Lung (tissue), 12 donors: ENCODE results near the gene GRAMD1A. TPM values are rescaled to one million over a fixed set of nuclear protein-coding genes. Genes with fewer than 3 reads are reported as not detected.

ENCODE experiments used
- ATAC-seq: fragments of 200-7000 bp; cut with Tn5 transposase; one replicate; pipeline ENCODE4 v1.9.1; 2020; ENCODE audit warnings: moderate number of reproducible peaks; ENCODE audit not compliant: insufficient read depth, low FRiP score
- DNase-seq, 3 donors: peaks; one replicate each; pipeline ENCODE4 v3.0.0-alpha.2; 2013 to 2017
- H3K27ac ChIP-seq, 2 donors: one replicate each; pipeline ENCODE4 v1.5.1; 2013; ENCODE audit warnings: mild to moderate bottlenecking in 2 of 2, moderate library complexity in 2 of 2, control low read depth in 1 of 2, inconsistent platforms in 1 of 2, low read depth in 1 of 2, low read length in 1 of 2
- H3K27me3 ChIP-seq, 3 donors: one replicate each; pipeline ENCODE4 v1.5.1; 2013; ENCODE audit warnings: low read length in 2 of 3; ENCODE audit not compliant: control insufficient read depth in 3 of 3, insufficient read depth in 3 of 3
- H3K36me3 ChIP-seq, 4 donors: one replicate each; pipeline ENCODE4 v1.5.1; 2013; ENCODE audit warnings: low read length in 4 of 4, mild to moderate bottlenecking in 1 of 4, moderate library complexity in 1 of 4; ENCODE audit not compliant: control insufficient read depth in 4 of 4, insufficient read depth in 4 of 4
- H3K4me1 ChIP-seq, 5 donors: one replicate each; pipeline ENCODE4 v1.5.1; 2013; ENCODE audit warnings: low read length in 5 of 5, mild to moderate bottlenecking in 2 of 5, moderate library complexity in 1 of 5; ENCODE audit not compliant: control insufficient read depth in 5 of 5, insufficient read depth in 5 of 5
- H3K4me3 ChIP-seq: one replicate; pipeline ENCODE4 v1.5.1; 2013; ENCODE audit warnings: mild to moderate bottlenecking, control low read depth, moderate library complexity
- H3K9ac ChIP-seq, 2 donors: one replicate each; pipeline ENCODE4 v1.5.1; 2013; ENCODE audit warnings: low read length in 2 of 2, control low read depth in 1 of 2; ENCODE audit not compliant: insufficient read depth in 1 of 2
- H3K9me3 ChIP-seq, 4 donors: one replicate each; pipeline ENCODE4 v1.5.1; 2013; ENCODE audit warnings: low read length in 3 of 4, mild to moderate bottlenecking in 1 of 4, moderate library complexity in 1 of 4; ENCODE audit not compliant: control insufficient read depth in 4 of 4, insufficient read depth in 3 of 4
- CTCF ChIP-seq: IDR thresholded peaks from 2 replicates; pipeline ENCODE4 v1.5.1; 2012; ENCODE audit warnings: mild to moderate bottlenecking; ENCODE audit errors: control extremely low read depth, extremely low read depth
- WGBS, 2 donors: extraction: QIAGEN DNeasy Blood & Tissue Kit; methylation state at CpG; one replicate each; pipeline ENCODE4 v1.1.7; 2013; 5-methylcytosine and 5-hydroxymethylcytosine counted together
- polyA plus RNA-seq, 2 donors: library from polyadenylated mRNA; stranded (reverse); fragments of 200-250 nt; gene quantifications; one replicate each; pipeline ENCODE4 v1.2.1, GENCODE V29; 2013
- total RNA-seq, 2 donors: library from RNA; depleted of rRNA in 1 of 2; stranded (reverse); fragments of >200 nt in 1 of 2; gene quantifications; one replicate each; pipeline ENCODE4 v1.2.1, GENCODE V29; 2014 to 2021
- donor health status: control.
- donor health status: control.
- donor health status: Bipolar disorder and iron deficiency.
- donor health status: healthy.
- donor health status: DM: yes; HTN: yes; CAD: no.

Gene GRAMD1A
- total and polyA plus RNA-seq, 4 donors: 92.2 to 217 (median 133) TPM

DNA sequence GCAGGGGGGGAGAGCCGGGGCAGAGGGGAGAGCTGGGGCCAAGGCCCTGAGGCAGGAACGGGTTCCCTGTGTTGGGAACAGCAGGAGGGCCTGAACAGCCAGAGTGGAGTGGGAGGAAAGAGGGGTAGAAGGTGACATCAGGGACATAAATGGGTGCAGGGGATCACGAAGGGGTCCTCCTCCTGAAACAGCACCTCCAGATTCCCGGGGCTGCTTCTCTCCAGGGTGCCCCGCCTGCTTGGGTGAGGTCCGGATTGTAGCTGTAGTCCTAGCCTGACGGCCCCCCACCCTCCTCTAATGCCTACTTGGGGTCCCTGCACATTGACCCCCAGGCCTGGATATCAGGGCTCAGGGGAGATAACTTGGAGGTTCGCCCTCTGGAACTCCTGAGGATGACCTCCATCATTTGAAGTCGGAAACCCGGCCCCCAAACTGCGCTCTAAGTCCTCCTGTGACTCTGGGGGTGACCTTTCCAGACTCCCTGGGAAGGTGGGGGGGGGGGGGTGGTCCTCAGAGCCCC, 29.7 kb downstream of the GRAMD1A start:
- WGBS, 2 donors: 20% methylated on average over 11 of the region's 11 CpGs
- no peak for TF ChIP-seq CTCF
- peak overlapping the region in 1 of 2 donors; percentile 11 for H3K27ac ChIP-seq

DNA sequence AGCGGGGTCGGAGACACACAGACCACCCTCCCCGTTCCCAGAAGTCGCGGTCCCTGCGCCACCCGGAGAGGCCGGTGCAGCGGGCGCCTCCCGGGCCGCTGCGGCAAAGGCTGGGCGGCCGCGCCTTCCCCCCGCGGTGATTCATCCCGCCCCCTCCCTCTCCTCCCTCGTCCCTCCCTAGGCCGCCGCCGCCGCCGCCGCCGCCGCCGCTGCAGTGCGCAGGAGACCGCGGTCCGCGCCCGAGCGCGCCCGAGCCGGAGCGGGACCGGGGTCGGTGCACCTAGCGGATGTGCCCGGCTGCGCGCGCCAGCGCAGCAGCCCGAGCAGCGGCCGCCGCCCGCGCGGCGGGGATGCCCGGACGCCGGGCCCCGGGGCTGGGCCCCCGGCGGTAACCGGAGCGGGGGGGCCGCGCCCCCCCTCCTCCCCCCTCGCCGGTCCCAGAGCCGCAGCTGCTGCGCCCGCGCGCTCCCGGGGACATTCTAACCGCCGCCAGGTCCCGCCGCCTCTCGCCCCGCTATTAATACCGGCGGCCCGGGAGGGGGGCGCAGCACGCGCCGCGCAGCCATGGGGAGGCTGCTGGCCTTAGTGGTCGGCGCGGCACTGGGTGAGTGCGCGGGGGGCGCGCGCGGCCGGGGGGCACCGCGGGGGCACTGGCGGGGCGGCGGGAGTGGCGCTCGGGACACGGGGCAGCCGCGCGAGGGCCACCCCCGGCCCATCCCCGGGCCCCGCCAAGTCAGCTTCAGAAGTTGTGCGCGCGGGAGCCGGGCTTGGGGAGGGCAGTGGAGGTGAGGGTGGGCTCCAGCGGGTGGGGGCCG, 30.3 kb downstream of the GRAMD1A start, which contains the start of gene SCN1B:
SCN1B (plus strand) TSS at position 214 of the 815 bp plus-strand sequence; CDS start at position 565, 351 bp downstream.
- DNase-seq (peak in 2 of 3 donors; percentile 39 to 41), ATAC-seq (peak; percentile 77)
- H3K36me3 ChIP-seq: peaks cover 2 to 20% (median 11%) of the 10 kb centered on the region in 4 donors
- no peak for TF ChIP-seq CTCF
- peaks cover 0 to 5% (median 0%) of the 10 kb centered on the region in 5 donors for H3K4me1 ChIP-seq
- no peaks in the 10 kb centered on the region for H3K9me3 ChIP-seq
- WGBS, 2 donors: 0% methylated on average over 39 to 118 of the region's 118 CpGs
- no peak within 1 kb of the TSS for H3K9ac ChIP-seq
- H3K27me3 ChIP-seq: peaks cover 0 to 29% (median 15%) of the 10 kb centered on the region in 3 donors
- peak within 1 kb of the TSS; percentile 11 to 57 for H3K27ac ChIP-seq
- H3K4me3 ChIP-seq: peak within 1 kb of the TSS; percentile 33

More for the DNA sequence above, 29.7 kb downstream of the GRAMD1A start:
- H3K4me1 ChIP-seq: peaks cover 0 to 5% (median 0%) of the 10 kb centered on the region in 5 donors
- ATAC-seq (no peak), DNase-seq (no peak)
- H3K9me3 ChIP-seq: no peaks in the 10 kb centered on the region
- H3K27me3 ChIP-seq: peaks cover 0 to 29% (median 15%) of the 10 kb centered on the region in 3 donors
- no peak overlapping the region for H3K9ac ChIP-seq
- no peak overlapping the region for H3K4me3 ChIP-seq
- H3K36me3 ChIP-seq: peaks cover 2 to 26% (median 13%) of the 10 kb centered on the region in 4 donors

DNA sequence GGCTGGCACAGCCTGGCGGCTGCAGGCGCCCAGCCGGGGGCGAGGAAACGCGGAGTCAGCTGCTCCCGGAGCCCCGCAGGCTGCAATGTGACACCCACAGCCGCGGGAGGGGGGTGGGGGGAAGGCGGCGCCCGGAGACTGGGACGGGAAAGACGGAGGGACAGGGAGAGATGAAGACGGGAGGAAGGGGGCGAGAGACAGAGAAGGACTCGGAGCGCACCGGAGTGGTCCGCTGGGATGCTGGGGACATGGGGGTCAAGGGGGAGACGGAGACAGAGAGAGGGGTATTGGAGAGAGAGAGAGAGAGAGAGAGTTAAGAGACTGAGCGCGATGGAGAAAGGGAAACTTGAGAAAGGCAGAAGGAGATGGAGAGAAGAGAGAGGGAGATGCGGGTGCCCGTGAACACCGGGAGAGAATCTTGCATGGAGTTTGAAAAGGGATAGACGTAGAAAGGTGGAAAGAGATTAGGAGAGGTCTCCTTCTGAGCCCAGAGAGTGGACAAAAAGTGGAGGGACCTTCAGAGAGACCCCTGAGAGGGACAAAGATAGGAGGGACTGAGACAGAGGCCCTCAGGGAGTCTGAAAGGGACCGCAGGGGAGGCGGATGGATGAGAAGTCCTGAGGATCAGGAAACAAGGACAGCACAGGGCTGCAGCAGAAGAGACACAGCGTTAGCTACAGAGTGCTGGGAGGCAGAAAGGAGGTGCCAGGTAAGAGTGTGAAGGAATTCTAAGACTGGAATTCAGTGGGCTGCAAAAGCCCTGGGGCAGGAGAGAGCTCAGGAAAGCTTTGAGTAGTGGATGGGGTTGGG, 31.2 kb downstream of the GRAMD1A start:
- WGBS, 2 donors: 9 to 10% methylated on average over 31 of the region's 31 CpGs
- no peak overlapping the region for H3K27ac ChIP-seq
- H3K27me3 ChIP-seq: peaks cover 0 to 29% (median 15%) of the 10 kb centered on the region in 3 donors
- no peak overlapping the region for H3K9ac ChIP-seq
- H3K36me3 ChIP-seq: peaks cover 0 to 12% (median 7%) of the 10 kb centered on the region in 4 donors
- H3K9me3 ChIP-seq: no peaks in the 10 kb centered on the region
- H3K4me3 ChIP-seq: peak overlapping the region; percentile 33
- no peak for TF ChIP-seq CTCF
- H3K4me1 ChIP-seq: peaks cover 0 to 5% (median 0%) of the 10 kb centered on the region in 5 donors
- DNase-seq (peak in 1 of 3 donors; percentile 25), ATAC-seq (peak; percentile 11)
